CD1c-positive myeloid dendritic cell (primary cell): ENCODE results near the gene OMP.
"Not testable (repeated sequence)": the region's sequence is repeated elsewhere in the genome, so short reads cannot be mapped to it uniquely, and the experiment has no call there.

Source experiments
- DNase-seq: peaks from one replicate; pipeline ENCODE4 v3.0.0-alpha.2; 2016; ENCODE audit errors: extremely low spot score

OMP gene

DNA sequence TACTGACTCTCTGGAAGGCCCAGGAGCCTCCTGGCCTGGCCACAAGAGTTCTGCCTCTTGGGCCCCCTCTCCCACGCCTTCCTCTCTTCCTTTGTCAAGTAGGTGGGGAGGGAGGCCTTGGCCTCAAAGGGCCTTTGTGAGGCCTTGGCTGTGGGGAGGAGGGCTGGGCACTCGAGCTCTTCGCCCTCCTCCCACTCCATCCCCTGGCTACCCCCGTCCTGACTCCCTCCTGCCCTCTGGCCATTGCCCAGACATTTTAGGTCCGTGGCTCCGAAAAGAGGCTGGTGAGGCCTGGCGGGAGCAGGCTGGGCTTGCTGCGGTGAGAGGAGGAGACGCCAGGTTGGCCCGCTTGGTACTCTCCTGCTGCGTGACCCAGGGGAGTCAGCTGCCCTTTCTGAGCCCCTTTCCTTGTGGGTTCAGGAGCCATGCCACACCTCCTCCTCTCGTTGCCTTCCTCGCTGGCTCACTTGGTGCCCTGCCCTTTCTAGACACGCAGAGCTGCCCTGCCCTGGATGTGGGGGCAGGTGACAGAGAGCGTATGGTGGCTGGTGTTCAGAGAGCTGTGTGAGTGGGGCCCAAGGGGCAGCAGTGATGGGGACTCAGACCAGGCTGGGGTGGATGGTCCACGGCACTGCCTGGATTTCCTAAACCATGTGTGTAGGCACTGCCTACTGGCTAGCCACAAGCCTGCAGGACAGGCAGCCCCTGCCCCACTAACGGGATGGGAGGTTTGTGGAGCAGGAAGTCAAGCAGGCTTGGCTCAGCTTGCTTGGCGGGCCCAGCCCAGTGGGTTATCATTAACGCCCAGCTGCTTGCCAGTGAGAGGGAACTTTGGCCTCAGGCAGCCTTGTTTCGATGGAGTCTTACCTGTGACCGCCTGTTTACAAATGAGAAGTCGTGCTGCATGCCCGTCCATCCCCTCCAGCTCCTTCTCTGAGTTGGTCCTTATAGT, 15.8 kb upstream of the OMP start:
- DNase-seq, result no peak

- no peak for DNase-seq
These were observed 14.9 kb upstream of the OMP start for GRCh38 chr11:77087723-77088225.

DNA sequence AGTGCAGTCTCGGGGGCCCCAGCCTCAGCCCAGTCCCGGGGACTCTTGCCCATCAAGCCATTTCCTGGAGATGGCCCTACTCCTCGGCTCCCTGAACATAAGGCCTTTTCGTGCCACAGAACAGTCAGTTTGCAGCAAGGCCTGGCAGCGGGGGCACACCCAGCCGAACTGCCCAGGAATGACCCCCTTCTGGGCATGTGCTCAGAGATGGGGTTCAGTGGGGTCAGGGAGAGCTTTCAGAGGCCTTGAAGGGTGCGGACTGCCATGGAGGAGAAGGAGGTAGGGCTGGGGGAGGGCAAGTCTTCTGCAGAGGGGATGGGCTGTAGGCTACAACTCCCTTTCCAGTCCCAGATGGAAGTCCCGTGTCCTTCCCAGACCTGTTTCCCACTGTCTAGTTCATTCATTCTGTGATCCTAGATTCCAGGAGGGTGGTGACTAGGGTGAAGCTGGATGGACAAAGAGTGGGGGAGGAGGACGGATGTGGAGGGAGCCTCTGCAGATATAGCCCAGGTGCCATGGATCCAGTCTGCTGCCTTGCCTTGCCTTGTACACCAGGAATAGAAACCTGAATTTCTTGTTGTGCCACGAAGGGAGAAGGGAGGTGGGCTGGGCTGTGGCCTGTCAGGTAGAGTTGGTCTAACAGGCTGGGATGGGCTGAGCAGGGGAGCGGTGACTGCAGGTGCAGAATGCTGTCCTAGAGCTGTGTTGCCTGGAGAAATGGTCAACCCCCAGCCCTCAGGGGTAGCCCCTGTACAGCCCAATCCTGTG, 14.2 kb upstream of the OMP start:
- DNase-seq, result no peak

GRCh38 chr11:77089004-77089545, 13.6 kb upstream of the OMP start:
- DNase-seq, result no peak

DNA sequence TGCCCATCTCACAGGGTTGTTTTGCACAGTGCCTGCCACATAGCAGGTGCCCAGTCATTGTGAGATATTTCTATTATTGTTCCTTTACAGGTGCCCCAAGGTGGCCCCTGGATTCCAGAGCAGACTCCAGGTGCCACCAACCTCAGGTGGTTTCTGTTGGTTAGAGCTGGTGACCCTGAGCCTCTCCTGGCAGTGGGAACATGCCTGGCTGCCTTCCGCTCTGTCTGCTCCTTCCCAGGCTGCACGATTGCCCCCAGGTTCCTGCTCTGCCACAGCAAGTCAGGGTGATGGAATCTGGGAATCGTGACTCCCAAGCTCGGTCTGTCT, 12.6 kb upstream of the OMP start:
- no peak for DNase-seq

DNA sequence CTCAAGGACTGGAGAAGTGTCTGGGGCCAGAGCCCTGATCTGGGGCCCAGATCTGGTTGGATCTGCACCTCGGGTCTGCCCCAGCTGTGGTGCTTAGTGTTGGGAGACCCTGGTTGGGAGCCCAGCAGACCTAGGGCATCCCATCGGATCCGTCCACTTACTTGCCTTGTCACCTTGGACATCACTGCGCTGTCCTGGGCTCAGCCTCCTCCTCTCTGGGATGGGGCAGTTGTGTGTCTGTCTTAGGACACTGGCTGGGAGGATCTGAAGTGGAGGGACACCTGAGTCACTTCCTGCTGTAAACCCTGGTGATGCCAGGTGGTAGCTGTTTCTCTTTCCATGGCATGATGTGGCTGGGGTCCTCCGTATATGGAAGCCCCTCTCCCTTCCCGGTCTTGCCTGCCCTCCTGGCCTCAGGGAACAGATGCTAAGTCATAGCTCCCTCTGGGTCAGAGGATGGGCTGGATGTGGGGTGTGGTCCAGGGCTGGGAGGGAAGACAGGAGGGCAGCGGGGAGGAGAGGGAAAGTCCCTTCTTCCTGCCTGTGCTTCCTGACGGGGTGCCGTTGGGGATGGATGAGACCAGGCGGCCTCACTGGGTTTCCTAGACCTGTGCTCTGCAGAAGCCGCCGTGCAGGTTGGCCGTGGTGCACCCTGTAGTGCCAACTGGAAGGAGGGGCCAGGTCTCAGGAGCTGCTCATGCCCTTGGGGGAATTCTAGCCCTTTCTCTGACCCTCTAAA, 12.1 kb upstream of the OMP start:
- DNase-seq, result no peak

DNA sequence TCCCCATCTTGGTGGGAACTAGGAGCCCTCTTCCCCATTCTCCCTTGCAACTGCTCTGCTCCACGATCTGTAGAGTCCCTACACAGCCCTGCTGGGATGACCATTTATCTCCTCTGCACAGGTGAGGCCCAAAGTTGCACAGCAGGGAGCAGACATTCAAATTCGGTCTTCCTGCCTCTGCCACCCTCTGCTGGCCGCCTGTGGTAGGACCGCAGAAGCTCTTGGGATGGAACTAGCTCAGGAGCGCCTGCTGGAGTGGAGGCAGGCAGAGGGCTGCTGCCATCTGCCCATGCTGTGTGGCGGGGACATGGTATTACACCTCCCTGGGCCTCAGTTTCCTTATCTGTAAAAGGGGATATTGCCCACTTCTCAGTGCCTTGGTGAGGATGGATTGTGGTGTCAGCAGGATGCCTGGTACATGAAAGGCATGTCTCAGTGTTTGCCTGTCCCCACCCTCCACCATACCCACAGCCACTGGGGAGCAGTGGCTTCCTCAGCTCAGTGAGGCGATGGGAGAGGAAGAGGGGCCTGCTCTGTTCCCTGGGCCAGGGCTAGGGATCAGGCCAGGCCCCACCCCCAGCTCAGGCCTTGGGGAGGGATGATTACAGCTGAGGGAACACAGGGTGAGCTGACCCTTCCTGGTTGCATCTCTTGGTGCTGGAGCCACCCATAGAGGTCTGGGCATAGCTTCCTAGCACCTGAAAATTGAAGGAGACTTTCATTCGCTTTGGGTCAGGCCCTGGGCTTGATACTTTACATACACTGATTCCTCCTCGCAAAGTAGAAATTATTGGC, 11.3 kb upstream of the OMP start:
- DNase-seq, result peak; percentile 73

DNA sequence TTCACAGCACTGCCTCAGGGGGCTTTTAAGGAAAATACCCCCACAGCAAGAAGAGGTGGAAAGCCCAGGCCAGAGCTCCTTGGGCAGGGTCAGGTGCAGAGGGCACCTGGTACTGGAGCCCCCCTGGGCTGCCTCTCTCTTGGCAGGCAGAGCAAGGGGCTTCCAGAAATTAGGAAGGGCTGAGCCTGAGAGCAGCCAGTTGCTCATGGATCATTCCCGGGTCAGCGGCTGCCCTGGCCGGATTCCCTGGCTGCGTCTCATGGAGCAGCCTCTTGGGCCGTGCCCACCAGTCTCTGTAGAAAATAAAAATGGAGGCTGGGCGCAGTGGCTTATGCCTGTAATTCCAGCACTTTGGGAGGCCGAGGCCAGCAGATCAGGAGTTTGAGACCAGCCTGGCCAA, 10.3 kb upstream of the OMP start:
- no peak for DNase-seq

- DNase-seq, result no peak
These were observed 9.4 kb upstream of the OMP start for GRCh38 chr11:77093056-77093891.

- no peak for DNase-seq
These were observed 8.4 kb upstream of the OMP start for GRCh38 chr11:77093987-77094840.

DNA sequence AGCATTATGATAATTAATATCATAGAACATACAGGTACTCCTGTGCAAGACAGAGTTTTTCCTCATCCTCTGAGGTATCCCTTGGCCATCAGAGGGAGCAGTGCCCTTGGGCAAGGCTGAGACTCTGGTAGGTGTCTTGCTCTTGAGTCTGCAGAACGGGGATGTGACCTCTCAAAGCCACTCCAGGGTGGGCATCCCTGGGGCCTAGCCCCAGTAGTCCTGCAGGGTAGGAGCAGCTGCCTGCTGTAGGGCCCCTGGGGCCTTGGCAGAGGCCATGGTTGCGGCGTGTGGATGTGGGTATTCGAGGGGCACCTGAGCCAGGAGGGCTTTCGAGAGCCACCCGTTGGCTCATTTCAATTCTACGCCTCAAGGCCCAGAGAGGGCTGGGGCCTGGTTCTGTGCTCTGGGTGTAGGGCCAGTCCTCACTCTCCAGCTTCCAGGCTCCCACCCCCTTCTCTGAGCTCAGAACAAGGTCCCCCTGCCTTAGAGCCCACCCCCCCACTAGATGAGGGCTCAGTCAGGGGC, 7.7 kb upstream of the OMP start:
- no peak for DNase-seq

DNA sequence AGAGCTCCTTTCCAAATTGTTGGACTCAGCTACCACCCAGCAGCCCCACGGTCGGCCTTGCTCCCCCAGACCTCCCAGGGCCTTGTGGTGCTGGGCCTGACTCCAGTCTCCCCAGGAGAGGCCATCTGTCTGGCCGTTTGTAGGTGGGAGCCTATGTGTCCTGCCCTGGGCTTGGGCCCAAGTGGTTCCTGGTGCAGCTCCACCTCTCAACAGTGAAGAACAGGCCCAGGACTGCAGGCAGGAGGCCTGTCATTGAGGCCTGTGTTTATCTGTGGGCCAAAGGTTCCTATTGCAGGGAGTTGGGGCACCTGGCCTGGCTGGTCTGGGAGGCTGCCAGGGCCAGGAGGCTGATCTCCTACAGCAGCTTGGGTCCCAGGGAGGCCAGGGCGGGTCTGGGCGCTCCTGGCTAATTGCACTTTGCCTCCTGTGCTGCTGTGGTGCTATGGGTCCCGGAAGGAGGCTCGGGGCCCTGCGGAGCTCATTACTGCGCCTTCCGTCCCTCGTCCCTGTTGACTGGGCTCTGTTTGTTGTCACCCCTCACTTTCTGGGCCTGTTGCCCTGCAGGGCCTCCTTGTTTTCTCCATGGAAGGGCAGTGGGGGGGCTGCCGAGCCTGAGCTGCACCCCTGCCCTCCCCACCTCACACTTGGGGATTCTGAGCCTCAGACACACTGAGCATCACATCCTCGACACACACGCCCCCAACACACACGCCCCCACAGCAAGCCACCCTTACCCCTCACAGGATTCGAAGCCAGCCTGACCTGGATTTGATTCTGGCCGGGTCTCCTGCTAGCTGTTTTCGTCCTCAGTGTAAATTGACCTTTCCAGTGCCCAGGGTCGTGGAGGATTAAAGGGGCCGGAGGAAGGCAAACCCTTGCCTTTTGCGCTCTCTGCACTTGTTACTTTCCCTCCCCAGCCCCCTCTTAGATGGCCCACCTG, 6.8 kb upstream of the OMP start:
- DNase-seq, result no peak

DNA sequence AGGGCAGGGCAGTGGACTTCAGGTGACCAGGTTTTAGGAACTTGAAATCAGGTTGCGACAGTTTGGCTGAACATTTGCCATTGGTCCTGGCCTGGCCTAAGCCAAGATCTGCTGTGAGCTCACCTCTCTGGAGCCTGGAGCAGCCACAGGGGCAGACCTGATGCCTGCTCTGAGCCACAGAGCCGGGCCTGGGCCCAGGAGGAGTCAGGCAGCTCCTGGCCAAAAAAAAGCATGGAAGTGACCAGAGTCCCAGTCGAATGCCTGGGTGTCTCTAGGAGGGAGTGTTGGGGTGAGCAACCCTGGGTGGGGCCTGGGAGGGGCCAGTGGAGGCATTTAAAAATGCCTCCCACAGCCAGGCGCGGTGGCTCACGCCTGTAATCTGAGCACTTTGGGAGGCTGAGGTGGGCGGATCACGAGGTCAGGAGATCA, 6.0 kb upstream of the OMP start:
- DNase-seq, result no peak

DNA sequence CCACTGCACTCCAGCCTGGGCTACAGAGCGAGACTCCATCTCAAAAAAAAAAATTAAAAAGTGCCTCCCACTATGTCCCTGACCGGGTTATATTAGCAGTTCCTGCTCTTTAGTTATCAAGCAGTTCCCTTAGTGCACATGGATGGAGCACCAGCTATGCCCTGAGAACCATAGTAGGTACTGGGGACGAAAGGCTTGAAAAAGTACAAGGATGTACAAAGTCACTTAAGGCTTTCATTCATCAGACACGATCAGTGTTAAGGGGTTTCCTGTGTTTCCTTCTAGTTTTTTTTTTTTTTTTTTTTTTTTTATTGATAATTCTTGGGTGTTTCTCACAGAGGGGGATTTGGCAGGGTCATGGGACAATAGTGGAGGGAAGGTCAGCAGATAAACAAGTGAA, 5.5 kb upstream of the OMP start:
- not testable (repeated sequence) for DNase-seq

DNA sequence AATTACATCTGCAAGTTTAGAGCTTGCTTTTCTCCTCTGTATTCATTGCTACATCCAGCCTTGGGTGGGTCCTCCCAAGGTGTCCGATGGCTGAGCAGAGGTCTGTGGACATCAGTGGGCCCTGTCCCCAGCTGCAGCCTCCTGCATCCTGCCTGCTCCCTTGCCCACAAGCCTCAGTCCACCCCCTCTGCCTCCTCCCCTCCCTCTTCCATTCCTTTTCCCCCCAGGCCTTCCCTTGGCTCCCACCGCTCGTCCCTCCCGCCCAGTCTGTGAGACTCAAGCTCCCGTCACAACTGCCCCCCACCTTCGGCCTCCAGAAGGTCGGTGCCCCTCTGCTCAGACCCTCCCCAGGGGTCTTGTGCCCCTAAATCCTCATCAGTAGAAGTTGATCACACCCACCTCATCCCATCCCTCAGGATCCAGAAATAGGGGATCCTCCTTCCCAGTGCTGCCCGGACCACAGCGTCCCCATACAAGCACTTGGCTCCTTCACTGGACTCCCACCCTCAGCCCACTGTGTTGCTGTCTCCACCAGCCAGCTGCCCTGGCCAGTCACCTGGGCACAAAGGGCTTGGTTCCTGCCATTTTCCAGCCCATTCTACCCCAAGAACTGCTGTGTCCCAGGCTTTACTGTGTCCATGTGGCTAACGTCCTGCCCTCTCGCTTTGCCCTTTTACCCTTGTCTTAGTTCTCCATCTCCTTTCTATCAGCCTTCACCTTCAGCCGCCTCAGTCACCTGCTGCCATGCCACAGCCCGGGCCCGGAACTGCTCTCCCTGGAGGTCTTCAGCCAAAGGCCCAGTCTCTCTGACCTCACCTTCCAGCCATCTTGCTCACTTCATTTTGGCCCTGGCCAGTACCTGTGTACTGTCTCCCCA, 2.2 kb upstream of the OMP start:
- DNase-seq, result no peak

DNA sequence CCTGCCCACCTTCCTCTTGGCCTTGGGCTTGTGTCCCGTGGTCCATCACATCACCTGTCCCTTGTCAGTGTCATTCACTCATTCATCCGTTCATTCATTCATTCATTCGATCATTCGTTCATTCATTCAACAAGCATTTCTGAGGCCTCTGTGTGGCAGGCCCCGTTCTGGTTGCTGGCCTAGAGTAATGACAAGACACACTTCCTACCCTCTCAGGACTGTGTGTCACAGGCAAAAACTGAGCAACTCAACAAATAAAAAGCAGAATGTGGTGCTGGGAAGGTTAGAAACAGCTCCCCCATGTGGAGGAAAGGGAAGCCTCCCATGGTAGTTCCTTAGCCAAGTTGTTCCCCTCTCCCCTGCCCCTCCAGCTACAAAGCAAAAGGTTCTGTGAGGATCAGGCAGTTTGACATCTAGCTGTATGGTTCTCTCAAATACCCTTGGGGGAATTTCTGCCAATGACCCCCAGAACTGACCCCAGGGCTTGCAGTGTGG, 1.6 kb upstream of the OMP start:
- peak; percentile 53 for DNase-seq

GRCh38 chr11:77103319-77103718, 679 bp downstream of the OMP start:
- DNase-seq, result no peak
